Osteocyte (in vitro differentiated cells): Measurements from ENCODE around the gene C1QTNF6. TPM values are rescaled to one million over a fixed set of nuclear protein-coding genes. Genes with fewer than 3 reads are reported as not detected.

Experiments
- DNase-seq: peaks from one replicate; pipeline ENCODE4 v3.0.0; 2021; ENCODE audit warnings: mixed read lengths; ENCODE audit not compliant: unreplicated experiment; ENCODE audit errors: extremely low spot score
- H3K27ac Mint-ChIP-seq: one replicate; pipeline ENCODE4 v1.8.0; 2021; ENCODE audit warnings: mild to moderate bottlenecking, mixed read lengths; ENCODE audit not compliant: unreplicated experiment
- H3K27me3 Mint-ChIP-seq: one replicate; pipeline ENCODE4 v1.8.0; 2021; ENCODE audit warnings: mixed read lengths; ENCODE audit not compliant: unreplicated experiment
- H3K36me3 Mint-ChIP-seq: one replicate; pipeline ENCODE4 v1.8.0; 2021; ENCODE audit warnings: mixed read lengths; ENCODE audit not compliant: unreplicated experiment
- H3K4me1 Mint-ChIP-seq: one replicate; pipeline ENCODE4 v1.8.0; 2021; ENCODE audit warnings: mixed read lengths; ENCODE audit not compliant: unreplicated experiment
- H3K4me3 Mint-ChIP-seq: one replicate; pipeline ENCODE4 v1.8.0; 2021; ENCODE audit warnings: mild to moderate bottlenecking, moderate library complexity, mixed read lengths; ENCODE audit not compliant: unreplicated experiment
- H3K9me3 Mint-ChIP-seq: one replicate; pipeline ENCODE4 v1.8.0; 2021; ENCODE audit warnings: mixed read lengths; ENCODE audit not compliant: unreplicated experiment
- total RNA-seq: library from RNA; stranded (reverse); gene quantifications from 2 replicates; pipeline ENCODE4 v1.2.1, GENCODE V29; 2021
- TF ChIP-seq, protein P1 (sequence below): fragments of 200-600 bp; sonication (generic); IDR thresholded peaks from 2 replicates; pipeline ENCODE4 v1.5.0; 2021; ENCODE audit warnings: antibody characterized with exemption, mild to moderate bottlenecking, moderate library complexity

The C1QTNF6 gene
- total RNA-seq, 1 donor from 2014 or later = 36.4 TPM

GRCh38 chr22:37207981-37208380, 19.9 kb upstream of the C1QTNF6 start:
- peaks cover 3% of the 10 kb centered on the region for H3K27me3 Mint-ChIP-seq
- H3K4me1 Mint-ChIP-seq = peaks cover 16% of the 10 kb centered on the region
- DNase-seq = no peak
- H3K36me3 Mint-ChIP-seq = no peaks in the 10 kb centered on the region
- H3K9me3 Mint-ChIP-seq = no peaks in the 10 kb centered on the region
- TF ChIP-seq, protein P1, sequence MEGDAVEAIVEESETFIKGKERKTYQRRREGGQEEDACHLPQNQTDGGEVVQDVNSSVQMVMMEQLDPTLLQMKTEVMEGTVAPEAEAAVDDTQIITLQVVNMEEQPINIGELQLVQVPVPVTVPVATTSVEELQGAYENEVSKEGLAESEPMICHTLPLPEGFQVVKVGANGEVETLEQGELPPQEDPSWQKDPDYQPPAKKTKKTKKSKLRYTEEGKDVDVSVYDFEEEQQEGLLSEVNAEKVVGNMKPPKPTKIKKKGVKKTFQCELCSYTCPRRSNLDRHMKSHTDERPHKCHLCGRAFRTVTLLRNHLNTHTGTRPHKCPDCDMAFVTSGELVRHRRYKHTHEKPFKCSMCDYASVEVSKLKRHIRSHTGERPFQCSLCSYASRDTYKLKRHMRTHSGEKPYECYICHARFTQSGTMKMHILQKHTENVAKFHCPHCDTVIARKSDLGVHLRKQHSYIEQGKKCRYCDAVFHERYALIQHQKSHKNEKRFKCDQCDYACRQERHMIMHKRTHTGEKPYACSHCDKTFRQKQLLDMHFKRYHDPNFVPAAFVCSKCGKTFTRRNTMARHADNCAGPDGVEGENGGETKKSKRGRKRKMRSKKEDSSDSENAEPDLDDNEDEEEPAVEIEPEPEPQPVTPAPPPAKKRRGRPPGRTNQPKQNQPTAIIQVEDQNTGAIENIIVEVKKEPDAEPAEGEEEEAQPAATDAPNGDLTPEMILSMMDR = no peak
- H3K27ac Mint-ChIP-seq = no peak overlapping the region
- H3K4me3 Mint-ChIP-seq = no peak overlapping the region

DNA sequence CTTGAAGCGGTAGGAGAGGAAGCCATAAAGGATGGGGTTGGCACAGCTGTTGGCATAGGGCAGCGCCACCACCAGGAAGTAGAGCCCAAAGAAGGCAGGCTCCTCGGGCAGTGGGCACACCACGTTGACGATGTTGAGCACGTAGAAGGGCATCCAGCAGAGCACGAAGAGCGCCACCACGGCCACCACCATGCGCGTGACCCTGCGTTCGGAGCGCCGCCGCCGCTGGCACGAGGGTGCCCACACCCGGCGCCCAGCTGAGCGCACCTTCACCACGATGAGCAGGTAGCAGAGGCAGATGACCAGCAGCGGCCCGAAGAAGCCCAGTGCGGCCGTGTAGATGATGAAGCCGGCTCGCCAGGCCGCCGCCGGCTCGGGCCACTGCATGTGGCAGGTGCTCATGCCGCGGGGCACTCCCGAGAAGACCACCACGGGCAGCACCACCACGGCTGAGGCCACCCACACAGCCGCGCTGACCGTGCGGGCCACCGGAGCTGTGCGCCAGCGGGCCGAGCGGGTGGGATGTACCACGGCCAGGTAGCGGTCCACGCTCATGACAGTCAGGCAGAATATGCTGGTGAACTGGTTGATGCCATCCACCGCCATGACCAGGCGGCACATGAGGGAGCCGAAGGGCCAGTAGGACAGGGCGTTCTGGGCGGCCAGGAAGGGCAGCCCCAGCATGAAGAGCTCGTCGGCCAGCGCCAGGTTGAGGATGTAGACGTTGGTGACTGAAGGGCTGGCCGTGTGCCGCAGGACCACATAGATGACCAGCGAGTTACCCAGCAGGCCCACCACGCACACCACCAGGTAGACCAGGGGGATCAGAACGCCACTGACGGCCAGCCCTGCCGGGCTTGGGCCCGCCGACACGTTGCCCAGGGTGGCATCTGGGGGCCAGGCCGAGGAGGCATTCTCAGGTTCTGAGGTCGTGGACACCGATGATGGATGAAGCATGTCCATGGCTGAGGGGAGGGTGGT, 19.1 kb upstream of the C1QTNF6 start:
- Mint-ChIP-seq H3K36me3 (no peaks in the 10 kb centered on the region), H3K4me1 (peaks cover 8% of the 10 kb centered on the region), H3K27ac (no peak overlapping the region), H3K9me3 (no peaks in the 10 kb centered on the region), H3K27me3 (peaks cover 3% of the 10 kb centered on the region), H3K4me3 (no peak overlapping the region)
- TF ChIP-seq, protein P1 = no peak
- DNase-seq = no peak

DNA sequence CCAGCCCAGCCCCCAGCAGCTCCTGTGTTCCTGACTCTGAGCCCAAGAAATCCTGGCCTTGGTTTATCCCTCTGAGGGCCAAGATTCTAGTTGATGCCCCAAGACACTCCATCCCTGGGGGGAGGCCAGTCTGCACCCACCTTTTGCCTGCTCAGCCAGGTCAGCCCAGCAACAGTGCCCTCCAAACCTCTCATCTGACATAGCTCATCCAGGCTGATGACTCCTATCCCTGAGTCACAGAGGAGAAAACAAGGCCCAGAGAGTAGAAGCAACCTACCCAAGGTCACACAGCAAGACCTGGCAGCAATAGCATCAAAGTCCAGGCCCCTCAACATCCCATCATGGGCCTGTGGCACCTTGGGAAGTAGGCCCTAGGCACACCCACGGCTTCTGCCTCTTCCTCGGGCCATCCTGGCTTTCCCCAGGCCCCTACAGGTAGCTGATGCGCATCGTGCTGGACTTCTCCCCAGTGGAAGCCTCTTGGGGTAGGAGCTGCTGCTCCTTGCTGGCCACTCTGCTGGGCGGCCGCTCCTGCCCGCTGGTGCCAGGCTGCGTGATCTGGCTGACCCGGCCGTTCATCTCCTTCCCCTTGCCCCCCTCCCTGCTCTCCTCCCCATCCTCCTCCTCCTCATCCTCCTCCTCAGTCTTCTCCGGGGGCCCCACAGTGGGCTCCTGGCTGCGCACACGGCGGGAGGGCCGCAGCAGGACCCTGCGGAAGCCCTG, 18.2 kb upstream of the C1QTNF6 start:
- no peak overlapping the region for H3K27ac Mint-ChIP-seq
- TF ChIP-seq, protein P1 = no peak

GRCh38 chr22:37205046-37205445, 17.0 kb upstream of the C1QTNF6 start:
- Mint-ChIP-seq H3K4me3 (no peak overlapping the region), H3K9me3 (no peaks in the 10 kb centered on the region)

More for the DNA sequence above, 18.2 kb upstream of the C1QTNF6 start:
- H3K4me1 Mint-ChIP-seq = peaks cover 1% of the 10 kb centered on the region
- H3K9me3 Mint-ChIP-seq = no peaks in the 10 kb centered on the region
- peaks cover 3% of the 10 kb centered on the region for H3K27me3 Mint-ChIP-seq
- no peak overlapping the region for H3K4me3 Mint-ChIP-seq
- H3K36me3 Mint-ChIP-seq = no peaks in the 10 kb centered on the region
- no peak for DNase-seq

More at GRCh38 chr22:37205046-37205445, 17.0 kb upstream of the C1QTNF6 start:
- Mint-ChIP-seq H3K36me3 (no peaks in the 10 kb centered on the region), H3K27me3 (no peaks in the 10 kb centered on the region), H3K4me1 (no peaks in the 10 kb centered on the region), H3K27ac (no peak overlapping the region)
- TF ChIP-seq, protein P1 = no peak
- DNase-seq = no peak
